ENCODE results near the gene CHFR.
A peak's percentile ranks its signal among the peaks of the same experiment; 100 is the strongest.
"Not testable (repeated sequence)": the region's sequence is repeated elsewhere in the genome, so short reads cannot be mapped to it uniquely, and the experiment has no call there.

CHFR gene

DNA sequence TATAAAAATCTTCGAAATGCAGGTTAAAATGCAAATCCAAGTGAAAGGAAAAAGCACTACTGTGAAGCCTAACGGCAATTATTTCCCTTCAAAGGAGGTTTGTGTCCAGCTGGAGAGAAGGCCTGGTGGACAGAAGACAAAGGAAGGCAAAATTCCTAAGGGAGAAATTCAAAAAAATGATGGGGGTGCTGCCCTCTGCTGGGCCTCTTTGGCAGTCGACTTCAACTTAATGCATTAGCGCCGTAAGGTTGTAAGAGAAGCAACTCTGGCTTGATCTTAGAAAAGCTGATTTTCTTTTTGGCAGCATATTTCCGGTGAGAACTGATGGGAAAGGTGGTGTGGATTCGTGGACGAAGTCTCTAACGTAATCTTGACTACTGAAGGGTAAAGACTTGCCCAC is 34.3 kb upstream of the CHFR start:
- FAIRE-seq (no peak), DNase-seq (ENCODE audit: insufficient read length, low spot score) (no peak)
- TF ChIP-seq PAX5 (IDR thresholded peaks at IDR 0.05; ENCODE audit: insufficient read depth, low read length, severe bottlenecking) (no peak), SPI1 (IDR thresholded peaks at IDR 0.05; ENCODE audit: low read depth, low read length) (no peak), POLR2AphosphoS5 (IDR thresholded peaks at IDR 0.05; ENCODE audit: low read depth, low read length) (no peak), POLR2A (IDR thresholded peaks at IDR 0.05; ENCODE audit: low read depth, low read length) (no peak), POU2F2 (IDR thresholded peaks at IDR 0.05; ENCODE audit: low read depth, low read length) (no peak), TAF1 (IDR thresholded peaks at IDR 0.05; ENCODE audit: low read depth, low read length) (no peak)

DNA sequence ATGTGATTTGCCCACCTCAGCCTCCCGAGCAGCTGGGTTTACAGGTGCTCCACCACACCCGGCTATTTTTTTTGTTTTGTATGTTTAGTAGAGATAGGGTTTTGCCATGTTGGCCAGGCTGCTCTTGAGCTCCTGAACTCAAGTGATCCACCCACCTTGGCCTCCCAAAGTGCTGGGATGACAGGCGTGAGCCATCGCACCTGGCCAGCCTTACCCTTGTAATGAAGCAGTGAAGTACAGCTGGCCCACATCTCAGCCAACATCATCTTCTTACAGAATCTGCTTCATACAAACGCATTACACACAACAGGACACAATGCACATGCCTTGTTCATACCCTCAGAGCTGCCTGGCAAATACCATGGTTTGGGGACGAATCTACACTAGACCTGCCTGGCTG is 31.3 kb upstream of the CHFR start:
- TF ChIP-seq POLR2A (IDR thresholded peaks at IDR 0.05; ENCODE audit: low read depth, low read length) (no peak), POU2F2 (IDR thresholded peaks at IDR 0.05; ENCODE audit: low read depth, low read length) (no peak), SPI1 (IDR thresholded peaks at IDR 0.05; ENCODE audit: low read depth, low read length) (no peak), PAX5 (IDR thresholded peaks at IDR 0.05; ENCODE audit: insufficient read depth, low read length, severe bottlenecking) (no peak), TAF1 (IDR thresholded peaks at IDR 0.05; ENCODE audit: low read depth, low read length) (no peak), POLR2AphosphoS5 (IDR thresholded peaks at IDR 0.05; ENCODE audit: low read depth, low read length) (no peak)
- FAIRE-seq = no peak
- no peak for DNase-seq (ENCODE audit: insufficient read length, low spot score)

DNA sequence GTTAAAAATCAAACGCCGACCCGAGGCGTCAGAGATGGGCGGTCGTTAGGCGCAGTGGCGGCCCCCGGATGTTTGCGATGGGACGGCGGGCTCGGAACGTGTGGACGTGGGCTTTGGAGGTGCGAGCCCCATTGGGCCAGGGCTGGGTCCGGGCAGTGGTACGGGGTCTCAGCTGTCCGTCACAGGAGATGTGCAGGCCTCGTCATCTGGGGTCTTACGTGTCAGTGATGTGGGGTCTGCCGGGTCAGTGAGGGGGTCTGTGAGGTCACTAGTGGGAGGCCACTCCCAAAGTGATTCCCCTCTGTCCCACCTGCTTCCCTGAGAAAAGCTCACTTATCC is 21.6 kb upstream of the CHFR start:
- DNase-seq (ENCODE audit: insufficient read length, low spot score) = no peak
- no peak for TF ChIP-seq POLR2A (IDR thresholded peaks at IDR 0.05; ENCODE audit: low read depth, low read length)
- TF ChIP-seq POU2F2 (IDR thresholded peaks at IDR 0.05; ENCODE audit: low read depth, low read length) = no peak
- TF ChIP-seq TAF1 (IDR thresholded peaks at IDR 0.05; ENCODE audit: low read depth, low read length) = no peak
- TF ChIP-seq POLR2AphosphoS5 (IDR thresholded peaks at IDR 0.05; ENCODE audit: low read depth, low read length) = no peak
- TF ChIP-seq SPI1 (IDR thresholded peaks at IDR 0.05; ENCODE audit: low read depth, low read length) = no peak
- TF ChIP-seq PAX5 (IDR thresholded peaks at IDR 0.05; ENCODE audit: insufficient read depth, low read length, severe bottlenecking) = no peak
- peak; percentile 13 for FAIRE-seq

DNA sequence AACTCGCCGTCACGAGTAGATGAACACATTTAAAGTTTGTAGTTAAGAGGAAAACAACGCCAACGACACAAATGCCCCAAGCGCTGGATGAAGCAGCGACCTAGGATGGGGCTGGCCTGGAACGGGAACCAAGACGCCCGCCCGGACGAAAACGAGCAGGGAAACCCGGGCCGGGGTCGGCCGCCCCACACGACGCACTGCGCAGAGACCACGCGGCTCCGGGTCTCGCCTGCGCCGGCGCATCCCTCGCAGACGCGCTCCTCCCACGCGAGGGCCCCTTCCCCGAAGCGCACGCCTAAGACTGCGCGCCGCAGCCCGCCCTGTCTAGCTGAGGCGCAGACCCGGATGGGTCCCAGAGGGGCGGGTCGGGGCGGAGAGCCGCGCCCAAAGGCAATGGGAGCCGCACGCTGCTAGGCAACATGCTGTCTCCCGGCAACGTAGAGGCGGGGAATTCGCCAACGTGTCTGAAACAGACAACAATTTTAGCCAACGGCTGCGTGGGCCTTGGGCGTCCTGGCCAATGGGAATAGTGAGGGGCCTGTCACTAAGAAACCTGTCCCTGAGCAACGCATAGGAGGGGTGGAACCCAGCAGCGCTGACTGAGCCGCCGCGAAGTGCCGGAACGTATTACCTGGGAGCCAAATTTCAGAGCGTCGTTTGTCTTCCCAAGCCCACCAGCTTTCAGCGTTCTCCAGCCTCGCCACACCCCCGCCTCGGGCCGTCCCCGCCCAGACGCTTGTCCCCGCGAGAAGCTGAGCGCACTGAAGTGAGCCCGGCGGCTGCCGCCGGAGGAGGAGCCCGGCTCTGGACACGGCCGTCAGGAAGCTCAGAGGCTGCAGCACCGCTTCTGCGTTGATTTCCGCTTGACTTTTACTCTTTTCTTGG is 21.0 kb upstream of the CHFR start:
- FAIRE-seq = peak; percentile 99
- TF ChIP-seq POLR2A (IDR thresholded peaks at IDR 0.05; ENCODE audit: low read depth, low read length) = no peak
- TF ChIP-seq POLR2AphosphoS5 (IDR thresholded peaks at IDR 0.05; ENCODE audit: low read depth, low read length) = 0 out of 2 replicates have a peak, but pooled peaks have one; percentile 27
- no peak for TF ChIP-seq SPI1 (IDR thresholded peaks at IDR 0.05; ENCODE audit: low read depth, low read length)
- TF ChIP-seq PAX5 (IDR thresholded peaks at IDR 0.05; ENCODE audit: insufficient read depth, low read length, severe bottlenecking) = no peak

DNA sequence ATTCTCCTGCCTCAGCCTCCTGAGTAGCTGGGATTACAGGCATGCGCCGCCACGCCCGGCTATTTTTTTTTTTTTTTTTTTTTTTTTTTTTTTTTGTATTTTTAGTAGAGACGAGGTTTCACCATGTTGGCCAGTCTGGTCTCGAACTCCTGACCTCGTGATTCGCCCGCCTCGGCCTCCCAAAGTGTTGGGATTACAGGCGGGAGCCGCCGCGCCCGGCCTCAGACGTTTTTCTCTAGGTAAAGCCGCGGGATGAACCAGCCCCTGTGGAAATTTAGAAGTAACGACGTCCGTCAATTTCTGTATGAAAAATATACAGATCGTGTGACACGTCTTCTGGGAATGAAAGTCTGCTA is 20.4 kb upstream of the CHFR start:
- DNase-seq (ENCODE audit: insufficient read length, low spot score) = peak; percentile 11
- not testable (repeated sequence) for FAIRE-seq

More for the DNA sequence above, 21.0 kb upstream of the CHFR start:
- DNase-seq (ENCODE audit: insufficient read length, low spot score) = peak; percentile 83

DNA sequence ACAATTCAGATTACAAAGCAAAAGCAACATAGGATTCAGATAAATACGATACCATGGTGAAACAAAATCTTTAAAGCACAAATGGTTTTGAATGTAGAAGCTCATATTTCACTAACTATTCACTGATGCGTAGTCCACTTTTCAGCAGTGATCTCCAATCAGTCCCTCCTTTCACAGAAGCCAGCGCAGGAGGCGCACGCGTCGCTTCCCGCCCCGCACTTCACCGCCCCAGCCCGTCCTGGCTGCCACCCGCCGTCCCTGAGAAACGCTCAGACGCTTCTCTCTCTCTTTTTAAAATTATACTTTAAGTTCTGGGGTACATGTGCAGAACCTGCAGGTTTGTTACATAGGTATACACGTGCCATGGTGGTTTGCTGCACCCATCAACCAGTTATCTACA is 19.8 kb upstream of the CHFR start:
- DNase-seq (ENCODE audit: insufficient read length, low spot score) (no peak), FAIRE-seq (no peak)

DNA sequence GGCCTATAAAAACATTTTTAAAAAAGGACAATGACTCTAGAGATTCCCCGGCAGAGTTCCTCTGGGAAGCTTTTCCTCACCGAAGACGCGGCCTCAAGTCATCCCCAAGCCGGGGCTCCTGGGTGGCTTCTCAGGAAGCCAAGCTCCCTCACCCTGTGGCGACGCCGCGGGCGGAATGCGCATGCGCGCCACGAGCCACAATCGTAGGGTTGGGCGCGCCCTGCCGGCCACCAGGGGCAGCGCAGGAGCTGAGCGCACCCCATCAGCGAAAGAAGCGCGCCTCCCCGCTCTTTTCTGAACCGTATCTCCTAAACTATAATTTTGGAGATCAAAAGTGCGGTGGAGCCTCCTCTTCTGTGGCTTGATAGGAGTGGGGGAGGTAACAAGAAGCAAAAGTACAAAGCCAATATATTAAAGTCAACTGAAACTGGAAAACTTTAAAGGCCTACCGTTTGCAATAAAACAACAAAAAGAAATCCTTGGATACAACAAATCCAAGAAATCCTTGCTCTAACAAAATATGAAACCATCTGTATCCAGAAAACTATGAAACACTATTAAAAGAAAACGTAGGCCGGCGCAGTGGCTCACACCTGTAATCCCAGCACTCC is 17.4 kb upstream of the CHFR start:
- no peak for TF ChIP-seq POU2F2 (IDR thresholded peaks at IDR 0.05; ENCODE audit: low read depth, low read length)
- TF ChIP-seq SPI1 (IDR thresholded peaks at IDR 0.05; ENCODE audit: low read depth, low read length) = no peak
- TF ChIP-seq PAX5 (IDR thresholded peaks at IDR 0.05; ENCODE audit: insufficient read depth, low read length, severe bottlenecking) = no peak
- TF ChIP-seq POLR2AphosphoS5 (IDR thresholded peaks at IDR 0.05; ENCODE audit: low read depth, low read length) = no peak
- TF ChIP-seq POLR2A (IDR thresholded peaks at IDR 0.05; ENCODE audit: low read depth, low read length) = no peak
- no peak for TF ChIP-seq TAF1 (IDR thresholded peaks at IDR 0.05; ENCODE audit: low read depth, low read length)
- peak; percentile 71 for FAIRE-seq
- peak; percentile 64 for DNase-seq (ENCODE audit: insufficient read length, low spot score)

More for the DNA sequence above, 19.8 kb upstream of the CHFR start:
- TF ChIP-seq PAX5 (IDR thresholded peaks at IDR 0.05; ENCODE audit: insufficient read depth, low read length, severe bottlenecking) (no peak), SPI1 (IDR thresholded peaks at IDR 0.05; ENCODE audit: low read depth, low read length) (no peak), POU2F2 (IDR thresholded peaks at IDR 0.05; ENCODE audit: low read depth, low read length) (no peak), POLR2A (IDR thresholded peaks at IDR 0.05; ENCODE audit: low read depth, low read length) (no peak), POLR2AphosphoS5 (IDR thresholded peaks at IDR 0.05; ENCODE audit: low read depth, low read length) (no peak), TAF1 (IDR thresholded peaks at IDR 0.05; ENCODE audit: low read depth, low read length) (no peak)

DNA sequence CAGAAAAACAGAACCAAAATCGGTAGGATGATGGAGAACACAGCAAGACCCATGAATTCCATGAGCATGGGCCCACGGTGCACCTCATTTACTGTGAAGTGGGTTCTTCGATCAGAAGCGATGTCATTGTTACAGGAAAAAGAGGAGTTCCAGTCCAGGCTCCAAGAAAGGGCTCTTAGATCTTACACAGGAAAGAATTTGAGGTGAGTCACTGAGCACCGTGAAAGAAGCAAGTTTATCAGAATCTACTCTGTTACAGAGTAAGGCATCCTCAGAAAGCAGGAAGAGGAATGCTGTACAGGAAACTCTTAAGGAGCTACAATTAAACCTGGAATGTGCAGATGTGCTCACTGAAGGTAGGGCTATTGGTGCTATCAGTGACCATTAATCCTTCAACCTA is 11.6 kb upstream of the CHFR start:
- no peak for FAIRE-seq
- DNase-seq (ENCODE audit: insufficient read length, low spot score) = no peak
- no peak for TF ChIP-seq TAF1 (IDR thresholded peaks at IDR 0.05; ENCODE audit: low read depth, low read length)
- no peak for TF ChIP-seq POLR2AphosphoS5 (IDR thresholded peaks at IDR 0.05; ENCODE audit: low read depth, low read length)
- no peak for TF ChIP-seq SPI1 (IDR thresholded peaks at IDR 0.05; ENCODE audit: low read depth, low read length)
- TF ChIP-seq PAX5 (IDR thresholded peaks at IDR 0.05; ENCODE audit: insufficient read depth, low read length, severe bottlenecking) = no peak

DNA sequence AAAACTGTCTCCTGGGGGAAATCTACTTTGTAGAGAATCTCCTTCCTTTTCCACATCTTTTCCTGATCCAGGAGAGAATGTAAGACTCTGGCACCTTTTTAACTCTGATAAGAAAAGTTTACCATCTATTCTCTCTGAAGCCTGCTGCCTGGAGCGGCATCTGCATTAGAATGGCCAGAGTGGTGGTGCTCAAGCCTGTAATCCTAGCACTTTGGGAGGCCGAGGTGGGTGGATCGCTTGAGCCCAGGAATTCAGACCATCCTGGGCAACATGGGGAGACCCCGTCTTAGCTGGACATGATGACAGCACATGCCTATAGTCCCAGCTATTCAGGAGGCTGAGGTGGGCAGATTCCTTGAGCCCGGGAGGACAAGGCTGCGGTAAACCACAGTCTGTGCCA is 1.4 kb upstream of the CHFR start:
- DNase-seq (ENCODE audit: insufficient read length, low spot score) = no peak
- FAIRE-seq = no peak

More for the DNA sequence above, 1.4 kb upstream of the CHFR start:
- TF ChIP-seq PAX5 (IDR thresholded peaks at IDR 0.05; ENCODE audit: insufficient read depth, low read length, severe bottlenecking) (no peak), SPI1 (IDR thresholded peaks at IDR 0.05; ENCODE audit: low read depth, low read length) (no peak), POU2F2 (IDR thresholded peaks at IDR 0.05; ENCODE audit: low read depth, low read length) (no peak), POLR2AphosphoS5 (IDR thresholded peaks at IDR 0.05; ENCODE audit: low read depth, low read length) (no peak)

All from GM12891 (cell line).